ENCODE results near the gene DCLK1. TPM values are rescaled to one million over a fixed set of nuclear protein-coding genes. Genes with fewer than 3 reads are reported as not detected.

Gene DCLK1
- total RNA-seq, 2 donors from 2014 or later: not detected

DNA sequence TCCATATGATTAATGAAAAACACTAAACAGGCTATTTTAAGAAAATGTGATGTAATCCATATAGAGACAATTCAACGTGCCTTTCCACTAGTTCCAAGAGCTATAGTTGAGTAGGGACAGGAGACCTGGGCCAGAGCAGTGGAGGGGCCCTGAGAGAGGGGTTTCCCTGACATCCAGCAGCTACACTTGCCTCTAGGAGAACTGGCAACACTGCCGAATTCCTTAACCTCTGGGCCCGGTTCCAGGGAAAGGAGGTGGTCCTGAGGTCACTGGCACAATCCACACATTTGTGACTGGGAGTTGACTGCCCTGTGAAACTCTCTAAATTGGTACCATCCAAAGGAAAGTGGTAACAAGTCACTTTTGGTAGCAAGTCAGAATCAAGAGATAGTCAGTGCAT, 264.4 kb downstream of the DCLK1 start:
- H3K27ac Mint-ChIP-seq: no peak overlapping the region
- H3K9me3 Mint-ChIP-seq: peaks cover 9 to 13% of the 10 kb centered on the region in 2 donors
- H3K36me3 Mint-ChIP-seq: peaks cover 0 to 7% of the 10 kb centered on the region in 2 donors
- DNase-seq (ENCODE audit: low spot score in 2 of 2): no peak
- ATAC-seq: no peak

DNA sequence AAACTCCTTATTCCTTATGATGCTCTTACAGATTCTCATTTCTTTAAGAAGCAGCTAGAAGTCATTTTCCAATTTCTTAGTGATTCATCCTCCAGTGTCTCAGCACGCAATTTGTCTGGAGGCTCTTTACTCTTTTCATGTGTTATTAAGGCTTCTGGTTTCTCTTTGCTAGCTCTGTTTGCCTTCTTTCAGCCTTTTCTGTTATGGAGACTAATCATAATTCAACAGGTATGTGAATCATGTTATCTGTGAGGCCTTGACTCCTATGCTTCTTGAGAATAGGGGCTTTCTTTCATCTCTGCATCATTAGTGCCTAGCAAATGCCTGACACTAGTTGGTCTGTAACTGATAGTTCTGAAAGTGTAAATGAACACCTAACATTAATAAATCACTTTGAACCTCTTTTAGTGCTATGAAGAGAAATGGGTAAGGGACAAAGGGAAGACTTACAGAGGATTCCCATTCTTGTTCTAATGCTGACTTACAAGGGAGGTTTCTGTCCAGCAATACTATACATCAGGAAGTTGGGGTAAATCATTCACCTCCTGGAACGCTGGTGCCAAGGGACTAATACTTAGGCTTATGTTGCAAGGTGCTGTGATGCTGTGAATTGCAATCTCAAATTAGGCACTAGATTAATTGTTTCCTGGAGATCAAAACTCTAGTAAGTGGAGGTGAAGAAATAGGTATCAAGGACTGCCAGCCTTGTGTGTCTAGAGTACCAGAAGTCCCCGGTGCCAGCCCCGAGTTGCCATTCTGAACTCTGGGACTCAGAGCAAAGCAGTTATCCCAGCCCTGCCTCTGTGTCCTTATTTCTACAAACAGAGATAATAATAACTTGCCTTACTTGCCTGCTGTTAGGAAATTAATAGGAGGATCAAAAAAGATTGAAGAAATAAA, 265.6 kb downstream of the DCLK1 start:
- DNase-seq (ENCODE audit: low spot score in 2 of 2) (no peak), ATAC-seq (no peak)
- Mint-ChIP-seq H3K36me3 (peaks cover 0 to 7% of the 10 kb centered on the region in 2 donors), H3K9me3 (peaks cover 13 to 17% of the 10 kb centered on the region in 2 donors), H3K27ac (no peak overlapping the region)

DNA sequence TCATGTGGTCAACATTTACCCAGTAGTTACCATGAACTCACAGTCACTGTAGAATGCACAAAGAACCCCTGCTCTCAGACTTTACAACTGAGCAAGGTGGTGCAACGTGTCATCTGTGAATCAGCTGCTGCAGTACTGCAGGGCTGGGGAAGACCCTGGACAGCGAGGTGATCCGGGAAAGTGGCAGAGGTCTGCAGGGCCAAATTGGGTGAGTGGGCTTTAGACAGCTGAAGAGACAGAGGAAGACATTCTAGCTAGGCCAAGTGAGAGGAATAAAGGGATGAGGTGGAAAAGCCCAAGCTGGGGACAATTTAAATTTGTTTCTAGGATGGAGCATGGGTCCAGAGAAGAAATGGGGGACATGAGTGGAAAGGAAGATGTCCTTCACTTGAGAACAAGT, 270.5 kb downstream of the DCLK1 start:
- peaks cover 0 to 12% of the 10 kb centered on the region in 2 donors for H3K36me3 Mint-ChIP-seq
- no peak for ATAC-seq
- H3K27ac Mint-ChIP-seq: no peak overlapping the region
- DNase-seq (ENCODE audit: low spot score in 2 of 2): no peak
- H3K9me3 Mint-ChIP-seq: peaks cover 19 to 22% of the 10 kb centered on the region in 2 donors

DNA sequence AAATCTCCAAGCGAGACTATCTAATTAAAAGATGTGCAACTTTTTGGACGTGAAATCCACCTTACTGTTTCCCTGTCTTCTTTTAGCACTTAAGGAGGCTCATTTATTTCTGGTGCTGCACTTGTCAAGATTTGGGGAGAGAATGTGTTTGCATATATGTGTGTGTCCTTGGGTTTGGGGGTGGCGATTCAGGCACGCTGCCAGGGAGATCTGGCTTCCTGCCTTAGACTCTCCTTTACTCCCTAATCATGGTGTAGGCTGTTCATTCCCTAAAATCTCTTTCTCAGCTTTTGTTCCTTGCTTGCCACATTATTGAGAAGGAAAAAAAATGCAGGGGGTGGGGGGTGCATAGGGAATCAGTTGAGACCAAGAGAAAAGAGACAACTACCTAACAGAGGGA, 271.2 kb downstream of the DCLK1 start:
- H3K9me3 Mint-ChIP-seq: peaks cover 19 to 22% of the 10 kb centered on the region in 2 donors
- peaks cover 0 to 13% of the 10 kb centered on the region in 2 donors for H3K36me3 Mint-ChIP-seq
- no peak for DNase-seq (ENCODE audit: low spot score in 2 of 2)
- ATAC-seq: no peak
- no peak overlapping the region for H3K27ac Mint-ChIP-seq

DNA sequence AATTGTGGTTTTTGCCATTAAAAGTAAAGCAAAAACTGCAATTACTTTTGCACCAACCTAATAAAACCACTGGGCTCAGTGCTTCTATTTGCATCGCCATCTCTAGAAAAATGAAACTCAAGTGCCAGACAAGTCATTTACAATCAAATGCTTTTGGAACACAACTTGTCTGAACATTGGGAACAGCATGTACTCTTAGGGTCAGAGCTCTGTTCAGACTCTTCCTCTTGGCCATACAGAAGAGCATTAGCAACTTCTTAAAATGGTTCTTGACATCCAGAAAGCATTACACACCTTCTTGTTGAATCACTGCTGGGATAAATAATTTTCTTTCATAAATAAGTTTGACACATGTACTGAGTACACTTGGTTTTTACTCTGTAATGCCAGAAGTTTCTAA, 272.5 kb downstream of the DCLK1 start:
- DNase-seq (ENCODE audit: low spot score in 2 of 2): no peak
- Mint-ChIP-seq H3K27ac (no peak overlapping the region), H3K9me3 (peaks cover 19 to 22% of the 10 kb centered on the region in 2 donors), H3K36me3 (peaks cover 0 to 17% of the 10 kb centered on the region in 2 donors)
- no peak for ATAC-seq

DNA sequence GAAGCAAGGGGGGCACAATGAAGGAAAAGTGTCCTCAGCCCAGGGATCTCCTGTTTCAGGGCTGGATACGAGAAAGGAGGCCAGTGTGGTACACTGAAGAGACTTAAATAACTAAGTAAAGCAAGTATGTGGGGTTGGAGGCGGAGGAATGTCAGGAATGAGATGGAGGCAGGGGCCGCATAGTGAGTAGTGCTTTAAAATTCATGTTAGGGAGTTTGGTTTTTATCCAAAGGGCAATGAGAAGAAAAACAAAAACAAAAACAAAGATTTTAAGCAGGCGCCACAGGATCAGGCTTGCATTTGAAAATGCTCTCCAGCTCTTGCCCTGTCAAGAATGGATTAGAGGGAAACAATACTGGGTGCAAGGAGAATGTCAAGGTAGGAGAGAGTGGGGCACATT, 273.4 kb downstream of the DCLK1 start:
- ATAC-seq (no peak), DNase-seq (ENCODE audit: low spot score in 2 of 2) (no peak)
- peaks cover 0 to 17% of the 10 kb centered on the region in 2 donors for H3K36me3 Mint-ChIP-seq
- peaks cover 19 to 21% of the 10 kb centered on the region in 2 donors for H3K9me3 Mint-ChIP-seq
- no peak overlapping the region for H3K27ac Mint-ChIP-seq

DNA sequence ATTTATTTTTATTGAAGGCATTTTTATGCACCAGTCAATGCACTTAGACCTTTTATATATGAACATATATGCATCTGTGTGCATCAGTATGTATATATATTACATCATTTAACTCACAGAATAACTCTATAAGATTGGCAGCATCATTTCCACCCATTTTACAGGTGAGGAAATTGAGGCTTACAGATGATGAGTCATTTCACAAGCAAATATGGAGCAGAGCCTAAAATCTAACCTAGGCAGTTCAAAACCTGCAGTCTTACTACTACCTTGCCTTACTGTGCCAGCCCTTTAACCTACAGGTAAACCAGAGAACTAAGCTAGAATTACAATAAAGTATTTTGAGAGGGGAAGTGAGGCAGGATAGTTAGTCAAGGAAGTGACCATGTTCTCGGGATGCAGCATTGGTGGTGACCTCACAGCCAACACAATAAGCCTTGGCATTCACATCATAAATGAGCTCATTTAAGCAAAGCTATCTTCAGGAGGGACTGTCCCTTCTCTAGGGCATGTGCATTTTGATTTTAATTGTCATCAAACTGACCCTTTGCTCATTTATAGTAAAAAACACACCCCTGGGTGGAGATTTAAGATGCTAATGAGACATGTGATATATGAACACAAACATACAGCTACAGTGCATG, 274.3 kb downstream of the DCLK1 start:
- DNase-seq (ENCODE audit: low spot score in 2 of 2): no peak
- no peak overlapping the region for H3K27ac Mint-ChIP-seq
- H3K9me3 Mint-ChIP-seq: peaks cover 10 to 14% of the 10 kb centered on the region in 2 donors
- no peak for ATAC-seq
- peaks cover 0 to 10% of the 10 kb centered on the region in 2 donors for H3K36me3 Mint-ChIP-seq

DNA sequence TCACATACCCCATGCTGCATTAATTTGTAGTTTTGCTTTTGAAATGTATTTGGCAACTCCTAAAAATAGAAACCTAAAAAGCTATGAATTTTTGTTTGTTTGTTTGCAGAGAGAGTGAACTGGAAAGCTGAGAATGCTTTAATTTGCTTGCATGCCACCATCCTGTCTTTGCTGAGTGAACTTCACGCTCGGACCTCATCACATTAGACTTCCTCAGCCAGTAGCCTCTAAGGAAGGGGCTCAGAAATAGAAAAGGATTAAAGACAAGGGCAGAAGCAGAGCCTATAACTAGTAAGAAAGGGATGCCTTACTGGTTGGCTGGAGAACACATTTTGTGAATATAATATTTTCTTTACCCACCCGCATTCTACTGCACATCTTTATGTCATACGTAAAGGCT, 275.1 kb downstream of the DCLK1 start:
- H3K9me3 Mint-ChIP-seq: peaks cover 10 to 17% of the 10 kb centered on the region in 2 donors
- peaks cover 0 to 10% of the 10 kb centered on the region in 2 donors for H3K36me3 Mint-ChIP-seq
- DNase-seq (ENCODE audit: low spot score in 2 of 2) (no peak), ATAC-seq (no peak)
- H3K27ac Mint-ChIP-seq: no peak overlapping the region

DNA sequence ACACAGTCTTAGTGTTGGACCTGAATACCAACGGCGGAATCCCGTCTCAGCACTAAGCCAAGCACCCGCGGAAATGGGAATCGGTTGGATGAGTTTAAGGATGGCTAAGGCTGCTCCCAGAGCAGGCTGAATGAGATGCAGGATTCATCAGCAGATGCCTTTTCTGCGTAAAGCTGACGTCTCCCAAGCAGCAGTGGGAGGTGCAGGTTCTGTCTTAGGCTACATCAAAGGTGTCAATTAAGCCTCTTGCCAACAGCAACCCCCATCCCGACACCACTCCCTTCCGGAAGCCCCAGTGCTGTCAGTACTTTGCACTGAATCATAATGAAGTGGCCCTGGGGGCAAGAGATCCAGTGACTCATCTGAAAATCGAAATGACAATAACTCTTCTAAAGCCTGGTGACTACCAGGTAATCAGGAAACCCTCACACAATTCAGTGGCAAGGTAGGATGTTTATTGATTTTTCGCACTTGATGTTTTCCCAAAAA, 275.6 kb downstream of the DCLK1 start:
- Mint-ChIP-seq H3K27ac (no peak overlapping the region), H3K9me3 (peaks cover 5 to 15% of the 10 kb centered on the region in 2 donors), H3K36me3 (peaks cover 0 to 10% of the 10 kb centered on the region in 2 donors)
- DNase-seq (ENCODE audit: low spot score in 2 of 2) (peak in 1 of 2 donors; percentile 5), ATAC-seq (peak in 1 of 2 donors; percentile 94)

DNA sequence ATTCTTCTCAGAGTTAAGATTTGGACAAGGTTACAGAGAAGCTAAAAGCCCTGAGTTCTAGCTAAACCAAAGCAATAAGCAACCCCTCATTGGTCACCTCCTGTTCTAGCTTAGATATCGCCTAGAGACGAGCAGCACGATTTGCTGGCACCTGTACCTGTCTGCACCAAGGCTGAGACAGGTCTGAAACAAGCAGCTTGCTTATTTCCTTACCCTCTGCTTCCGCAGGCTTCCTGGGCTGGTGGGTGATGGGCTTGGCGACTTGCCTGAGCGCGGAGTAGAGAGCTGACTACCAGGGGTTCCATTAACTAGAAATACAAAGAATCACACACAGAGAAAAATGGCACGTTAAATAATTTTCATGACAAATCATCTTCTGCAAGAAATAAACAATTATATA, 276.9 kb downstream of the DCLK1 start:
- Mint-ChIP-seq H3K36me3 (peaks cover 0 to 10% of the 10 kb centered on the region in 2 donors), H3K27ac (no peak overlapping the region), H3K9me3 (peaks cover 4 to 14% of the 10 kb centered on the region in 2 donors)
- ATAC-seq: no peak
- DNase-seq (ENCODE audit: low spot score in 2 of 2): no peak

DNA sequence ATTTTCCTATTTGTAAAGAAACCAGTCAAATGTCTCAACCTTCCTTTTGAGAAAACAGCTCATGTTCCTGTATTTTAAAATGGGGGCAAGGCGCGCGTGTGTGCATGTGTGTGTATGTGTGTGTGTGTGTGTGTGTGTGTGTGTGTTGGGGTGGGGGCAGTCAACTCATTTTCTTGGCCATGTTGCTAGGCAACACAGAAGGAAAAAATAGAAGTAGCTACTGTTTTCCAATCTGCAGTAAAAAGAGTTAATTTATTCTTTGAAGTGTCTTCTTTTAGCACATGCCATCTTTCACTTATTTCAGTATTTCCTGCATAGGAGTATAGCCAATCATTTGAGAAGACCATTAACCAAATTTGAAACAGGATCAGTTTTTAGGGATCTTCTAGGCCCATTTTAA, 279.3 kb downstream of the DCLK1 start:
- DNase-seq (ENCODE audit: low spot score in 2 of 2) (no peak), ATAC-seq (no peak)
- Mint-ChIP-seq H3K36me3 (peaks cover 0 to 10% of the 10 kb centered on the region in 2 donors), H3K27ac (no peak overlapping the region), H3K9me3 (peaks cover 0 to 6% of the 10 kb centered on the region in 2 donors)

DNA sequence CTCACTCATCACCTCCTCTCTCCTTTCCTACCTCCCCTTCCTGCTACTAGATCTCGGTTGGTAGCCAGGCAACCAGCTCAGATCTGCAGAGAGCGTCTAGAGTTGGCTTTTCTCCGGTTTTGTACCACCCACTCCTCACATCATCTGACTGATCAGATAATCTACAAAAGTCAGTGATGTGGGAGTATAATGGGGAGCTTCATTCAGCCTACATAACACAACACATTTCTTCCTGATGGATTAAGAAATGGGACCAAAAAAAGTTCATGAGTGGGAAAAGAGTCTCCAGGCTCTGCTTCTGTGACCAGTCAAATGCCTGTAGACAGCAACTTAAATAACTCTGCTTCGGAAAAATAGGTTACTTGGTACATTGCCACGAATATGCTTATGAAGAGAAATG, 279.8 kb downstream of the DCLK1 start:
- Mint-ChIP-seq H3K27ac (no peak overlapping the region), H3K36me3 (peaks cover 0 to 10% of the 10 kb centered on the region in 2 donors)
- DNase-seq (ENCODE audit: low spot score in 2 of 2): no peak

DNA sequence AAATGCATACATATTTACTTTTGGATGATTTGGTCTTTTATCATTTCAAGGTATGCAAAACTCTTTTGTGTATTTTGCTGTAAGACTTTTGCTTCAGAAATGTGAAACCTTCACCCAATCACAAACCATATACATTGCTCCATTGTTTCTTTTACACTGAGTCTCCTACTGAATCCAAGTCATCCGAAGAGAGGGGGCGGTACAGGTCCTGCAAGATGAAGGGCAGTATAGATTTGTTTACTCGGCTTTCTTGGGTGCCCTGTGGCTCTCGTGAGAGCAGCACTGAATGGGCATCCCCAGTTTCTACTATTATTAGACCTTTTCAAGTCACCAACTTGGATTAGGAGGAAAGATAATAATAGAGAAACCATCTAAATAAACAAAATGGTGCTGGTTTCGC, 280.6 kb downstream of the DCLK1 start:
- DNase-seq (ENCODE audit: low spot score in 2 of 2) (no peak), ATAC-seq (no peak)
- no peak overlapping the region for H3K27ac Mint-ChIP-seq
- H3K9me3 Mint-ChIP-seq: peaks cover 0 to 6% of the 10 kb centered on the region in 2 donors
- peaks cover 0 to 5% of the 10 kb centered on the region in 2 donors for H3K36me3 Mint-ChIP-seq

More for the DNA sequence above, 279.8 kb downstream of the DCLK1 start:
- H3K9me3 Mint-ChIP-seq: peaks cover 0 to 6% of the 10 kb centered on the region in 2 donors
- no peak for ATAC-seq

DNA sequence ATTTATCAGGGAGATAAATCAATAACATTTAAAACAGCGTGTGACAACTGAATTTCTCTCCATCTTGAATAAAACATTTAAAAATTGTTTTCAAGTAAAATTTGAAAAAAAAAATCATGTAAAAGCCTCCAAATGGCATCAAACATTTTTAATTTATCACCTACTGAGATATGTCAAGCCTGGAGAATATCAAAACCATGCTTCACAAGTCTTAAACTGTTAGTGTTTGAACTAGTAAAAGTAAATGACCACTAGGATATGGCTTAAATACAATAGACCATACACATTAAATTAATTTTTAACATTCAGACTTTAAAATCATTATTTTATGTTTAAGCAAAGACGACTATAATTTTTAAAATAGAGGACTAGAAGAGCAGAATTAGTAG, 281.9 kb downstream of the DCLK1 start:
- ATAC-seq (no peak), DNase-seq (ENCODE audit: low spot score in 2 of 2) (no peak)
- Mint-ChIP-seq H3K36me3 (no peaks in the 10 kb centered on the region), H3K9me3 (peaks cover 0 to 6% of the 10 kb centered on the region in 2 donors), H3K27ac (no peak overlapping the region)

DNA sequence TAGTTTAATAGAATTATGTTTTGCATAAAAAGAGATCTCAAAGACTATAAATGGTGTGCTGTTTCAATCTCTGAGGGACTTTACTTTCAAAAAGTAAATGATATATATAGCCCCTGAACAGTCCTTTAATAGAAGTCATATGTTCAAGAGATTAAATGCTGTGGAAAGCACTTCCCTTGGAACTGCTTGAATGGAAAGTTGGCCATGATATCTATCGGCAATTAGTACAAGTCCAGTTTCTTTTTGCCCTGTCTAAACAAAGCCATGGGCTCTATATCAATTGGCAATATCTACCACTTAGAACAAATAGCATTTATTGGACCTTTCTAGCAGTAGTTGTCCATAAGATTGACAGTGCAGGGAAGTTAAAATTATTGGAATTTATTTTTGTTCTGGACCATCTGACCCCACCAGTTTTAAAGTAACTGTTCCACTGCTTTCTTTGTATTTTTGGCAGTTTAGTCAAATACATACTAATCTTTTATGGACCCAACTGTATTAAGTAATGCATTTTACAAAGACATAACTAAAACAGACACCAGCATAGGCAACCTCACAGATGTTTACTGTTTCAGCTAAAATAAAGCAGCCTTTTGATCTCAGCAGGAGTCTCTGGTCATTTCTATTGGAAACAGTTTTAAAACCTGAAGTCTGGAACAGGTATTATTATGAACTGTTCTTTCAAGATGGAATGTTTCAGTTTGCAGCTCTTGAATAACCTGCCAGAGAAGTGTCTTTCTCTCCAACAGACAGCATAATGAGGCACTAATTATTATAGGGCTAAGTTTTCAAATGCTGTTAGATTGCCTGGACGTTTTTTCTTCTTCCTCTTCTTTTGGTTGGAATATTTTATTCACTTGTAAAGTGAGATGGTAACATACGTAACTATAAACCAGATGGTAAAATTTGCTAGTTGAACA, 282.6 kb downstream of the DCLK1 start:
- no peaks in the 10 kb centered on the region for H3K36me3 Mint-ChIP-seq
- ATAC-seq (no peak), DNase-seq (ENCODE audit: low spot score in 2 of 2) (no peak)
- peaks cover 0 to 6% of the 10 kb centered on the region in 2 donors for H3K9me3 Mint-ChIP-seq
- no peak overlapping the region for H3K27ac Mint-ChIP-seq

DNA sequence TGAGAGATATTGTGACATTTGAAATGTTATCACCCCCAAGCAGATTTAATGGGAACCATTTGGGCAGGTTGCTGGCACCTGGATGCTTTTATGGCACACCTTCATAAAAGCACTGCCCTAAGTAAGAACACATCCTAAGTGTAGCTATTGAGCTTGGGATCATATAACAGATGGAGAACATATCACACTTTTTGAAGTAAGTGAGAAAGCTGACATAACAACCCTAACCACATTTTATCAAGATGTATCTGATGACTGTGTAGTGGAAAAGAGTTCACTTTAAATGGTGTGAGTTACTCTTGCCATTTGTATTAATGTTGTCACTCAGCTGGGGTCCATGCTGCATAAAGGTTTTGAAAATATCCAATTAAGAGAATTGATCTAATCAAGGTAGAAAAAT, 287.9 kb downstream of the DCLK1 start:
- no peak for ATAC-seq
- Mint-ChIP-seq H3K36me3 (no peaks in the 10 kb centered on the region), H3K9me3 (peaks cover 0 to 5% of the 10 kb centered on the region in 2 donors), H3K27ac (no peak overlapping the region)
- DNase-seq (ENCODE audit: low spot score in 2 of 2): no peak

Data from activated naive CD4-positive, alpha-beta T cell treated with anti-CD3 and anti-CD28 coated beads, Interleukin-2, amount 50 U/mL, for 72 hours (primary cell).